Central memory CD8-positive, alpha-beta T cell (primary cell): Measurements from ENCODE around the gene IL19.

ENCODE experiments used
- ATAC-seq: fragments of 150-1000 bp; cut with Tn5 transposase; replicated peaks from 2 replicates; pipeline ENCODE4 v1.10.0; 2022; ENCODE audit warnings: mild to moderate bottlenecking, moderate FRiP score, moderate number of reproducible peaks; ENCODE audit not compliant: poor library complexity, severe bottlenecking; ENCODE audit errors: extremely low read depth
- DNase-seq, 2 donors: peaks; one replicate each; pipeline ENCODE4 v3.0.0; 2021; ENCODE audit warnings: low spot score in 2 of 2
- H3K27ac Mint-ChIP-seq: one replicate; pipeline ENCODE4 v1.8.0; 2022; ENCODE audit warnings: low read depth, mild to moderate bottlenecking, moderate library complexity, mixed read lengths
- H3K27me3 Mint-ChIP-seq: one replicate; pipeline ENCODE4 v1.8.0; 2022; ENCODE audit warnings: mixed read lengths
- H3K36me3 Mint-ChIP-seq: one replicate; pipeline ENCODE4 v1.8.0; 2022; ENCODE audit warnings: mild to moderate bottlenecking, moderate library complexity, mixed read lengths; ENCODE audit not compliant: insufficient read depth
- H3K4me1 Mint-ChIP-seq: one replicate; pipeline ENCODE4 v1.8.0; 2022; ENCODE audit warnings: mixed read lengths
- H3K4me3 Mint-ChIP-seq: one replicate; pipeline ENCODE4 v1.8.0; 2022; ENCODE audit warnings: mild to moderate bottlenecking, moderate library complexity, mixed read lengths
- H3K9me3 Mint-ChIP-seq: one replicate; pipeline ENCODE4 v1.8.0; 2022; ENCODE audit warnings: mixed read lengths

The IL19 gene

GRCh38 chr1:206770531-206771337, at the start of gene IL19:
TSS of gene IL19 (plus strand) at chr1:206770773. CDS start at chr1:206836663, 65,890 bp downstream.
- Mint-ChIP-seq H3K27ac (peak within 1 kb of the TSS; percentile 83), H3K4me3 (peak within 1 kb of the TSS; percentile 47), H3K4me1 (peaks cover 72% of the 10 kb centered on the region), H3K9me3 (no peaks in the 10 kb centered on the region), H3K27me3 (no peaks in the 10 kb centered on the region), H3K36me3 (peaks cover 2% of the 10 kb centered on the region)
- no peak for DNase-seq
- ATAC-seq, result no peak

GRCh38 chr1:206721454-206721853, 49.1 kb upstream of the IL19 start:
- no peak overlapping the region for H3K4me3 Mint-ChIP-seq
- H3K27ac Mint-ChIP-seq, result peak overlapping the region; percentile 38
- no peaks in the 10 kb centered on the region for H3K27me3 Mint-ChIP-seq
- no peaks in the 10 kb centered on the region for H3K9me3 Mint-ChIP-seq
- DNase-seq (no peak), ATAC-seq (no peak)
- peaks cover 83% of the 10 kb centered on the region for H3K4me1 Mint-ChIP-seq
- peaks cover 15% of the 10 kb centered on the region for H3K36me3 Mint-ChIP-seq

GRCh38 chr1:206722751-206723461, 47.7 kb upstream of the IL19 start:
- ATAC-seq (peak; percentile 17), DNase-seq (no peak)
- Mint-ChIP-seq H3K27me3 (no peaks in the 10 kb centered on the region), H3K27ac (no peak overlapping the region), H3K9me3 (no peaks in the 10 kb centered on the region), H3K4me1 (peaks cover 76% of the 10 kb centered on the region), H3K36me3 (peaks cover 14% of the 10 kb centered on the region), H3K4me3 (no peak overlapping the region)

- Mint-ChIP-seq H3K9me3 (no peaks in the 10 kb centered on the region), H3K4me1 (peaks cover 77% of the 10 kb centered on the region), H3K36me3 (peaks cover 14% of the 10 kb centered on the region)
Observed at GRCh38 chr1:206723462-206723804, 47.1 kb upstream of the IL19 start.

GRCh38 chr1:206723805-206724472, 46.6 kb upstream of the IL19 start:
- peaks cover 76% of the 10 kb centered on the region for H3K4me1 Mint-ChIP-seq
- DNase-seq (no peak), ATAC-seq (no peak)
- peak overlapping the region; percentile 36 for H3K4me3 Mint-ChIP-seq
- H3K36me3 Mint-ChIP-seq, result peaks cover 14% of the 10 kb centered on the region
- no peaks in the 10 kb centered on the region for H3K27me3 Mint-ChIP-seq
- H3K9me3 Mint-ChIP-seq, result no peaks in the 10 kb centered on the region
- peak overlapping the region; percentile 52 for H3K27ac Mint-ChIP-seq

More at GRCh38 chr1:206723462-206723804, 47.1 kb upstream of the IL19 start:
- ATAC-seq, result no peak
- Mint-ChIP-seq H3K4me3 (no peak overlapping the region), H3K27ac (no peak overlapping the region), H3K27me3 (no peaks in the 10 kb centered on the region)
- no peak for DNase-seq

- Mint-ChIP-seq H3K9me3 (no peaks in the 10 kb centered on the region), H3K36me3 (peaks cover 18% of the 10 kb centered on the region), H3K4me3 (no peak overlapping the region), H3K27ac (peak overlapping the region; percentile 44), H3K27me3 (no peaks in the 10 kb centered on the region), H3K4me1 (peaks cover 77% of the 10 kb centered on the region)
- peak; percentile 44 for DNase-seq
- ATAC-seq, result peak; percentile 70
Observed at GRCh38 chr1:206725109-206725963, 45.2 kb upstream of the IL19 start.

- Mint-ChIP-seq H3K27ac (peak overlapping the region; percentile 19), H3K36me3 (peaks cover 37% of the 10 kb centered on the region), H3K9me3 (no peaks in the 10 kb centered on the region), H3K4me1 (peaks cover 71% of the 10 kb centered on the region), H3K4me3 (no peak overlapping the region), H3K27me3 (no peaks in the 10 kb centered on the region)
- ATAC-seq (no peak), DNase-seq (no peak)
Observed at GRCh38 chr1:206727981-206728696, 42.4 kb upstream of the IL19 start.

- Mint-ChIP-seq H3K27me3 (no peaks in the 10 kb centered on the region), H3K9me3 (no peaks in the 10 kb centered on the region), H3K27ac (peak overlapping the region; percentile 19), H3K36me3 (peaks cover 36% of the 10 kb centered on the region), H3K4me1 (peaks cover 68% of the 10 kb centered on the region), H3K4me3 (no peak overlapping the region)
- no peak for DNase-seq
- ATAC-seq, result no peak
Observed at GRCh38 chr1:206728697-206728987, 41.9 kb upstream of the IL19 start.

GRCh38 chr1:206729050-206729449, 41.5 kb upstream of the IL19 start:
- peak overlapping the region; percentile 19 for H3K27ac Mint-ChIP-seq

GRCh38 chr1:206729507-206729906, 41.1 kb upstream of the IL19 start:
- Mint-ChIP-seq H3K27ac (peak overlapping the region; percentile 19), H3K36me3 (peaks cover 38% of the 10 kb centered on the region), H3K4me1 (peaks cover 65% of the 10 kb centered on the region), H3K27me3 (no peaks in the 10 kb centered on the region), H3K4me3 (no peak overlapping the region), H3K9me3 (no peaks in the 10 kb centered on the region)
- DNase-seq (no peak), ATAC-seq (no peak)

More at GRCh38 chr1:206729050-206729449, 41.5 kb upstream of the IL19 start:
- no peaks in the 10 kb centered on the region for H3K27me3 Mint-ChIP-seq
- no peaks in the 10 kb centered on the region for H3K9me3 Mint-ChIP-seq
- DNase-seq (no peak), ATAC-seq (no peak)
- H3K4me3 Mint-ChIP-seq, result no peak overlapping the region
- H3K4me1 Mint-ChIP-seq, result peaks cover 65% of the 10 kb centered on the region
- H3K36me3 Mint-ChIP-seq, result peaks cover 37% of the 10 kb centered on the region

- Mint-ChIP-seq H3K9me3 (no peaks in the 10 kb centered on the region), H3K4me3 (no peak overlapping the region), H3K4me1 (peaks cover 68% of the 10 kb centered on the region), H3K27me3 (no peaks in the 10 kb centered on the region), H3K36me3 (peaks cover 53% of the 10 kb centered on the region), H3K27ac (peak overlapping the region; percentile 89)
- ATAC-seq (no peak), DNase-seq (no peak)
Observed at GRCh38 chr1:206732508-206732907, 38.1 kb upstream of the IL19 start.
